Fibroblast of skin of back (primary cell): ENCODE data around the gene AHNAK2.
"Not testable (repeated sequence)": the region's sequence is repeated elsewhere in the genome, so short reads cannot be mapped to it uniquely, and the experiment has no call there.

Experiments
- DNase-seq: peaks from one replicate; pipeline ENCODE4 v3.0.0-alpha.2; 2013

AHNAK2 gene

DNA sequence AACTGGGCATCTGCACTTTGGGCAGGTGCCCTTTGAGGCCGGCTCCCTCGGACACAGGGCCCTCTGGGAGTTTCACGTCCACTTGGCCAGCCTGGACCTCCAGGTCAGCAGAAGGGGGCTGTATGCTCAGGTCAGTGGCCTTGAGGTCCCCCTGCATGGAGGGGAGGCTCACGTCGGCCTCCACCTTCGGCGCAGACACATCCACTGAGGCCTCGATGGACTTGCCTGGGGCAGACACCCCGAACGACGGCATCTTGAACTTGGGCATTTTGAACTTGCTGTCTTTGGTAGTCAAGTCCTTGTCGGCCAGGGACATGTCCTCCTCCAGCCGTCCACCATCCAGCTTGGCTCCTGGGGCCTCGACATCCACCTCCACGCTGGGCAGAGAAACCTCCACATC lies 27.5 kb downstream of the AHNAK2 start:
- not testable (repeated sequence) for DNase-seq

DNA sequence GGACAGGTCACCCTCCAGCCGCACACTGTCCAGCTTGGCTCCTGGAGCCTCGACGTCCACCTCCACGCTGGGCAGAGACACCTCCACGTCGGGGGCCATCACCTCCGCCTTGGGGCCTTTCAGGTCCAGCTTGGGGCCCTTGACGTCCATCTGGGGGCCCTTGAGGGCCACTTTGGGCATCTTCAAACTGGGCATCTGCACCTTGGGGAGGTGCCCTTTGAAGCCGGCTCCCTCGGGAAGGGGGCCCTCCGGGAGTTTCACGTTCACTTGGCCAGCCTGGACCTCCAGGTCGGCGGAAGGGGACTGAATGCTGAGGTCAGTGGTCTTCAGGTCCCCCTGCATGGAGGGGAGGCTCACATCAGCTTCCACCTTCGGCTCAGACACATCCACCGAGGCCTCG lies 28.2 kb downstream of the AHNAK2 start:
- no peak for DNase-seq

DNA sequence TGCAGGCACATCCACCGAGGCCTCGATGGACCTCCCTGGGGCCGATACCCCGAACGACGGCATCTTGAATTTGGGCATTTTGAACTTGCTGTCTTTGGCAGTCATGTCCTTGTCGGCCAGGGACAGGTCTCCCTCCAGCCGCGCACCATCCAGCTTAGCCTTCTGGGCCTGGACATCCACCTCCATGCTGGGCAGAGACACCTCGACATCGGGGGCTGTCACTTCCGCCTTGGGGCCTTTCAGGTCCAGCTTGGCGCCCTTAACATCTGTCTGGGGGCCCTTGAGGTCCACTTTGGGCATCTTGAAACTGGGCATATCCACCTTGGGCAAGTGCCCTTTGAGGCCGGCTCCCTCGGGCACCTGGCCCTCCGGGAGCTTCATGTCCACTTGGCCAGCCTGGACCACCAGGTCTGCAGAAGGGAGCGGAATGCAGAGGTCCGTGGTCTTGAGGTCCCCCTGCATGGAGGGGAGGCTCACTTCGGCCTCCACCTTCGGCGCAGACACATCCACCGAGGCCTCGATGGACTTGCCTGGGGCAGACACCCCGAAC lies 28.7 kb downstream of the AHNAK2 start:
- DNase-seq, result not testable (repeated sequence)

DNA sequence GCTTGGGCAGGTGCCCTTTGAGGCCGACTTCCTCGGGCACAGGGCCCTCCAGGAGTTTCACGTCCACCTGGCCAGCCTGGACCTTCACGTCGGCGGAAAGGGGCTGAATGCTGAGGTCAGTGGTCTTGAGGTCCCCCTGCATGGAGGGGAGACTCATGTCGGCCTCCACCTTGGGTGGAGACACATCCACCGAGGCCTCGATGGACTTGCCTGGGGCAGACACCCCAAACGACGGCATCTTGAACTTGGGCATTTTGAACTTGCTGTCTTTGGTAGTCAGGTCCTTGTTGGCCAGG lies 29.5 kb downstream of the AHNAK2 start:
- no peak for DNase-seq

DNA sequence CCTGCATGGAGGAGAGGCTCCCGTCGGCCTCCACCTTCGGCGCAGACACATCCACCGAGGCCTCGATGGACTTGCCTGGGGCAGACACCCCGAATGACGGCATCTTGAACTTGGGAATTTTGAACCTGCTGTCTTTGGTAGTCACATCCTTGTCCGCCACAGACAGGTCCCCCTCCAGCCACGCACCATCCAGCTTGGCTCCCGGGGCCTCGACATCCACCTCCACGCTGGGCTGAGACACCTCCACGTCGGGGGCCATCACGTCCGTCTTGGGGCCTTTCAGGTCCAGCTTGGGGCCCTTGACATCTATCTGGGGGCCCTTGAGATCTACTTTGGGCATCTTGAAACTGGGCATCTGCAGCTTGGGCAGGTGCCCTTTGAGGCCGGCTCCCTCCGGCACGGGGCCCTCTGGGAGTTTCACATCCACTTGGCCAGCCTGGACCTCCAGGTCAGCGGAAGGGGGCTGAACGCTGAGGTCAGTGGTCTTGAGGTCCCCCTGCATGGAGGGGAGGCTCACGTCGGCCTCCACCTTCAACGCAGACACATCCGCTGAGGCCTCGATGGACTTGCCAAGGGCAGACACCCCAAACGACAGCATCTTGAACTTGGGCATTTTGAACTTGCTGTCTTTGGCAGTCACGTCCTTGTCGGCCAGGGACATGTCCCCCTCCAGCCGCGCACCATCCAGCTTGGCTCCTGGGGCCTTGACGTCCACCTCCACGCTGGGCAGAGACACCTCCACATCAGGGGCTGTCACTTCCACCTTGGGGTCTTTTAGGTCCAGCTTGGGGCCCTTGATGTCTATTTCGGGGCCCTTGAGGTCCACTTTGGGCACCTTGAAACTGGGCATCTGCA lies 30.1 kb downstream of the AHNAK2 start:
- DNase-seq, result not testable (repeated sequence)

DNA sequence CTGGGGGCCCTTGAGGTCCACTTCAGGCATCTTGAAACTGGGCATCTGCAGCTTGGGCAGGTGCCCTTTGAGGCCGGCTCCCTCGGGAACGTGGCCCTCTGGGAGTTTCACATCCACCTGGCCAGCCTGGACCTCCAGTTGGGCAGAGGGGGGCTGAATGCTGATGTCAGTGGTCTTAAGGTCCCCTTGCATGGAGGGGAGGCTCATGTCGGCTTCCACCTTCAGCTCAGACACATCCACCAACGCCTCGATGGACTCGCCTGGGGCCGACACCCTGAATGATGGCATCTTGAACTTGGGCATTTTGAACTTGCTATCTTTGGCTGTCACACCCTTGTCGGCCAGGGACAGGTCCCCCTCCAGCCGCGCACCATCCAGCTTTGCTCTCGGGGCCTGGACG lies 31.0 kb downstream of the AHNAK2 start:
- DNase-seq, result not testable (repeated sequence)

DNA sequence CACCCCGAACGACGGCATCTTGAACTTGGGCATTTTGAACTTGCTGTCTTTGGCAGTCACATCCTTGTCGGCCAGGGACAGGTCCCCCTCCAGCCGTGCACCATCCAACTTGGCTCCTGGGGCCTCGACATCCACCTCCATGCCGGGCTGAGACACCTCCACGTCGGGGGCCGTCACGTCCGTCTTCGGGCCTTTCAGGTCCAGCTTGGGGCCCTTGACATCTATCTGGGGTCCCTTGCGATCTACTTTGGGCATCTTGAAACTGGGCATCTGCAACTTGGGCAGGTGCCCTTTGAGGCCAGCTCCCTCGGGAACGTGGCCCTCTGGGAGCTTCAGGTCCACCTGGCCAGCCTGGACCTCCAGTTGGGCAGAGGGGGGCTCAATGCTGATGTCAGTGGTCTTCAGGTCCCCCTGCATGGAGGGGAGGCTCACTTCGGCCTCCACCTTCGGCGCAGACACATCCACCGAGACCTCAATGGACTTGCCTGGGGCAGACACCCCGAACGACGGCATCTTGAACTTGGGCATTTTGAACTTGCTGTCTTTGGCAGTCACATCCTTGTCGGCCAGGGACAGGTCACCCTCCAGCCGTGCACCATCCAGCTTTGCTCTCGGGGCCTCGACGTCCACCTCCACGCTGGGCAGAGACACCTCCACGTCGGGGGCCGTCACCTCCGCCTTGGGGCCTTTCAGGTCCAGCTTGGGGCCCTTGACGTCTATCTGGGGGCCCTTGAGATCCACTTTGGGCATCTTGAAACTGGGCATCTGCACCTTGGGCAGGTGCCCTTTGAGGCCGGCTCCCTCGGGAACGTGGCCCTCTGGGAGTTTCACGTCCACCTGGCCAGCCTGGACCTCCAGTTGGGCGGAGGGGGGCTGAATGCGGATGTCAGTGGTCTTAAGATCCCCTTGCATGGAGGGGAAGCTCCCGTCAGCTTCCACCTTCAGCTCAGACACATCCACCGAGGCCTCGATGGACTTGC lies 31.9 kb downstream of the AHNAK2 start:
- DNase-seq, result not testable (repeated sequence)

DNA sequence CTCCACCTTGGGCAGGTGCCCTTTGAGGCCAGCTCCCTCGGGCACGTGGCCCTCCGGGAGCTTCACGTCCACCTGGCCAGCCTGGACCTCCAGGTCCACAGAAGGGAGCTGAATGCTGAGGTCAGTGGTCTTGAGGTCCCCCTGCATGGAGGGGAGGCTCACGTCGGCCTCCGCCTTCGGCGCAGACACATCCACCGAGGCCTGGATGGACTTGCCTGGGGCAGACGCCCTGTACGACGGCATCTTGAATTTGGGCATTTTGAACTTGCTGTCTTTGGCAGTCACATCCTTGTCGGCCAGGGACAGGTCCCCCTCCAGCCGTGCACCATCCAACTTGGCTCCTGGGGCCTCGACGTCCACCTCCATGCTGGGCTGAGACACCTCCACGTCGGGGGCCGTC lies 32.9 kb downstream of the AHNAK2 start:
- not testable (repeated sequence) for DNase-seq

DNA sequence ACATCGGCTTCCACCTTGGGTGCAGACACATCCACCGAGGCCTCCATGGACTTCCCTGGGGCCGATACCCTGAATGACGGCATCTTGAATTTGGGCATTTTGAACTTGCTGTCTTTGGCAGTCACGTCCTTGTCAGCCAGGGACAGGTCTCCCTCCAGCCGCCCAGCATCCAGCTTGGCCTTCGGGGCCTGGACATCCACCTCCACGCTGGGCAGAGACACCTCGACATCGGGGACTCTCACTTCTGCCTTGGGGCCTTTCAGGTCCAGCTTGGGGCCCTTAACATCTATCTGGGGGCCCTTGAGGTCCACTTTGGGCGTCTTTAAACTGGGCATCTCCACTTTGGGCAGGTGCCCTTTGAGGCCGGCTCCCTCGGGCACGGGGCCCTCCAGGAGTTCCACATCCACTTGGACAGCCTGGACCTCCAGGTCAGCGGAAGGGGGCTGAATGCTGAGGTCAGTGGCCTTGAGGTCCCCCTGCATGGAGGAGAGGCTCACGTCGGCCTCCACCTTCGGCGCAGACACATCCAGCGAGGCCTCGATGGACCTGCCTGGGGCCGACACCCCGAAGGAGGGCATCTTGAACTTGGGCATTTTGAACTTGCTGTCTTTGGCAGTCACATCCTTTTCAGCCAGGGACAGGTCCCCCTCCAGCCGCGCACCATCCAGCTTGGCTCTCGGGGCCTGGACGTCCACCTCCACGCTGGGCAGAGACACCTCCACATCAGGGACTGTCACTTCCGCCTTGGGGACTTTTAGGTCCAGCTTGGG lies 33.6 kb downstream of the AHNAK2 start:
- DNase-seq, result not testable (repeated sequence)

DNA sequence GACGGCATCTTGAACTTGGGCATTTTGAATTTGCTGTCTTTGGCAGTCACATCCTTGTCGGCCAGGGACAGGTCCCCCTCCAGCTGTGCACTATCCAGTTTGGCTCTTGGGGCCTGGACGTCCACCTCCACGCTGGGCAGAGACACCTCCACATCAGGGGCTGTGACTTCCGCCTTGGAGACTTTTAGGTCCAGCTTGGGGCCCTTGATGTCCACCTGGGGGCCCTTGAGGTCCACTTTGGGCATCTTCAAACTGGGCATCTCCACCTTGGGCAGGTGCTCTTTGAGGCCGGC lies 34.2 kb downstream of the AHNAK2 start:
- not testable (repeated sequence) for DNase-seq

DNA sequence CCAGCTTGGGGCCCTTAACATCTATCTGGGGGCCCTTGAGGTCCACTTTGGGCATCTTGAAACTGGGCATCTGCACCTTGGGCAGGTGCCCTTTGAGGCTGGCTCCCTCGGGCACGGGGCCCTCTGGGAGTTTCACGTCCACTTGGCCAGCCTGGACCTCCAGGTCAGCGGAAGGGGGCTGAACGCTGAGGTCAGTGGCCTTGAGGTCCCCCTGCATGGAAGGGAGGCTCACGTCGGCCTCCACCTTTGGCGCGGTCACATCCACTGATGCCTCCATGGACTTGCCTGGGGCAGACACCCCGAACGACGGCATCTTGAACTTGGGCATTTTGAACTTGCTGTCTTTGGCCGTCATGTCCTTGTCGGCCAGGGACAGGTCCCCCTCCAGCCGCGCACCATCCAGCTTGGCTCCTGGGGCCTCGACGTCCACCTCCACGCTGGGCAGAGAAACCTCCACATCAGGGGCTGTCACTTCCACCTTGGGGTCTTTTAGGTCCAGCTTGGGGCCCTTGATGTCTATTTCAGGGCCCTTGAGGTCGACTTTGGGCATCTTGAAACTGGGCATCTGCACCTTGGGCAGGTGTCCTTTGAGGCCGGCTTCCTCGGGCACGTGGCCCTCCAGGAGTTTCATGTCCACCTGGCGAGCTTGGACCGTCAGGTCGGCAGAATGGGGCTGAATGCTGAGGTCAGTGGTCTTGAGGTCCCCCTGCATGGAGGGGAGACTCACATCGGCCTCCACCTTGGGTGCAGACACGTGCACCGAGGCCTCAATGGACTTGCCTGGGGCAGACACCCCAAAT lies 34.8 kb downstream of the AHNAK2 start:
- DNase-seq, result not testable (repeated sequence)

DNA sequence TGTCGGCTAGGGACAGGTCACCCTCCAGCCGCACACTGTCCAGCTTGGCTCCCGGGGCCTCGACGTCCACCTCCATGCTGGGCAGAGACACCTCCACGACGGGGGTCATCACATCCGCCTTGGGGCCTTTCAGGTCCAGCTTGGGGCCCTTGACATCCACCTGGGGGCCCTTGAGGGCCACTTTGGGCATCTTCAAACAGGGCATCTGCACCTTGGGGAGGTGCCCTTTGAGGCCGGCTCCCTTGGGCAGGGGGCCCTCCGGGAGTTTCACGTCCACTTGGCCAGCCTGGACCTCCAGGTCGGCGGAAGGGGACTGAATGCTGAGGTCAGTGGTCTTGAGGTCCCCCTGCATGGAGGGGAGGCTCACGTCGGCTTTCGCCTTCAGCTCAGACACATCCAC lies 35.6 kb downstream of the AHNAK2 start:
- no peak for DNase-seq

DNA sequence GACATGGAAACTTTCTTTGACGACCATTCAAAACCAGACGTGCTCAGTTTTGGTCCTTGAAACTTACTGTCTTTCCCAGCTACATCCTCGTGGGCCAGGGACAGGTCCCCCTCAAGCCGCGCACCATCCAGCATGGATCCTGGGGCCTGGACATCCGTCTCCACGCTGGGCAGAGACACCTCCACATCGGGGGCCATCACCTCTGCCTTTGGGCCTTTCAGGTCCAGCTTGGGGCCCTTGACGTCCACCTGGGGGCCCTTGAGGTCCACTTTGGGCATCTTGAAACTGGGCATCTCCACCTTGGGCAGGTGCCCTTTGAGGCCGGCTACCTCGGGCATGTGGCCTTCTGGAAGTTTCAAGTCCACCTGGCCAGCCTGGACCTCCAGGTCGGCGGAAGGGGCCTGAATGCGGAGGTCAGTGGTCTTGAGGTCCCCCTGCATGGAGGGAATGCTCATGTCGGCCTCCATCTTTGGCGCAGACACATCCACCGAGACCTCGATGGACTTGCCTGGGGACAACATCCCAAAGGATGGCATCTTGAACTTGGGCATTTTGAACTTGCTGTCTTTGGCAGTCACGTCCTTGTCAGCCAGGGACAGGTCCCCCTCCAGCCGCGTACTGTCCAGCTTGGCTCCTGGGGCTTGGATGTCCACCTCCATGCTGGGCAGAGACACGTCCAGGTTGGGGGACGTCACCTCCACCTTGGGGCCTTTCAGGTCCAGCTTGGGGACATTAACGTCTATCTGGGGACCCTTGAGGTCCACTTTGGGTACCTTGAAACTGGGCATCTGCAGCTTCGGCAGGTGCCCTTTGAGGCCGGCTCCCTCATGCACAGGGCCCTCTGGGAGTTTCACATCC lies 36.4 kb downstream of the AHNAK2 start:
- no peak for DNase-seq

DNA sequence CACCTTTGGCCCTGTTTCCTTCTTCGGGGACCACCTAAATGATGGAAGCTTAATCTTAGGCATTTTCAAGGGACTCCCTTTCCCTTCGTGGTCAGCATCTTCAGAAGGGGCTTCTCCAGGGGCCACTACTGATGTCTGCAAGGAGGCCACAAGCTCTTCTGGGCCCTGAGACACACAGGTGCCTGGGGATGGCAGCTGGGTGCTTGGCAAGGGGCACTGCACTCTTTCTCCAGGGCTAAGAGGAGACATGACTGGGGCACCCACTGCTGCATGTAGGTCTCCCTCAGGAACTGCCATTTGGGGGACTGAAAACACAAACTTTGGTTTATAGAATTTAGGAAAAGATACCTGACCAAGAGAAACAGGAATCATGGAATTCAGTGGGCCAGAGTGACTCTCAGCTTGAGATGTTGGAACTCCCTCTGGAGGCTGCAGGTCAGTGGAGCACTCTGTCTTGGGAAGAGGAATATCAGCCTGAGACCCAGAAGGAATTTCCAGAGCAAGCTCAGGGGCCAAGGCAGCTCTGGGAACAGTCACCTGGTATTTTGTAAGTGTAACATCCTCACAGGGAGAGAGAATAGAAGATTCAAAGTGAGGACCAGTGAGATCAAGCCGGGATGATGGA lies 37.5 kb downstream of the AHNAK2 start:
- no peak for DNase-seq

DNA sequence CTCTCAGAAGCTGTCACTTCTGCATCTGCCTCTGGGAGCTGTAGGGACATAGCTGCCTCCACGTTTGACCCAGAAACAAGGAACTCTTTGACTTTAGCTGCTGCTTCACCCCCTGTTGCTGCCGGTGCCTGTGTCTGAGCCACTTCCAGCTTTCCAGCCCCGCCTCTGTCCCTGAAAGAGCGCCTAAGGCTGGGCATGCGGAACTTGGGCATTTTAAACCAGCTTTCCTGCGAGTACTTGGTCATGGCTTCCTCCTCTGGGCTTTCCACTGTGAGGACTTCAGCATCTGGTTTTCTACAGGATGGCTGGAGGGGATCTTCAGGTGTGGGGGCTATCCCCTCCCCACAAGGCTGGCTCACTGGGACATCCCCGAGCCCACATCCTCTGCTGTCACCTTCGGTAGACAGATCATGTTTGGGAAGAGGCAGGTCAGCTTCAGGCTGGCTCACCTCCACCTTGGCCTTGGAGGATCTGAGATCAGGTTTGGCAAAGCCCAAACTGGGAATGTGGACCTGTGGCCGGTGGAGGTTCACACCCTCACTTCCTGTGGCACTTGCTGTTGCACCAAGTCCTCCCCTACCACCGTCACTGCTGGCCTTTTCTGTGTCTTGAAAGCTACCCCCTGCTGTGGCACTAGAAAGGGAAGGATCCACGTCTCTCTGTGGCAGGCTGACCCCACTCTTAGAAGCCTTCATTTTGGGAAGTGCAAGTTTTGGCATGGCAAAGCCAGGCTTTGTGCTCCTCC lies 38.3 kb downstream of the AHNAK2 start:
- DNase-seq, result no peak

DNA sequence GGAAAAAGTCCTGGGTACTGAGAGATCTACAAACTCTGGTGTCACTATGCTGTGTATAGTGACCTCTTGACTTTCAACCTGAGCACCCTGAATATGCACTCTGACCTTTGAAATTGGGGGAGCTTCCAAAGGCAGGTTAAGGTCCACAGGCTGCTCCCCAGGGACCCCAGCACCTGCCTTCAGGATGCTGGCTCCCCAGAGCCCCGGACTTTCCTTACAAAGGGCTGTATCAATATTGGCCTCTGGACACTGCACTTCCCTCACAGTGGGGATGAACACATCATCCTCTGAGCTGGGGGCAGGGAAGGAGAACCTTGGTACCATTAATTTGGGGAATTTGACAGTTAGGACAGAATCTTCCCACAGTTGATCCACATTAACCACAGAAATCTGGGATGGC lies 39.2 kb downstream of the AHNAK2 start:
- DNase-seq, result no peak

DNA sequence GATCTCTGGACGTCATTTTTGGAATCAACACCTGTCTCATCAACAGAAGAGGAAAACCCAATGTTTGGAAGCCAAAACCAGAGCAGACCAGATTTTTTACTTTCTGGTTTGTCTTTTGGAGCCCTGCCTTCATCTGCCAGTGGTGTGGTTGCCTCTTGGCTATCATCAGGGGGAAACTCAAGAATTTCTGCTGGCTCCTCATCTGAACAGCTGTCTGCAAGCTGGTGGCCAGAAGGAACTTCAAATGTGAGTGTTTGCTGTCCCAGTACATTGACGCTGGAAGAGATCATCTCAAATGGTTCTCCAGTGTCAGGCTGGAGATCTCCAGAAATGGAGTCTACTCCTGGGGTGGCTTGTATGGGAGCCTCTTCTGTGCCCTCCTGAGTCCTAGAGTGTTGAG lies 39.7 kb downstream of the AHNAK2 start:
- DNase-seq, result no peak

DNA sequence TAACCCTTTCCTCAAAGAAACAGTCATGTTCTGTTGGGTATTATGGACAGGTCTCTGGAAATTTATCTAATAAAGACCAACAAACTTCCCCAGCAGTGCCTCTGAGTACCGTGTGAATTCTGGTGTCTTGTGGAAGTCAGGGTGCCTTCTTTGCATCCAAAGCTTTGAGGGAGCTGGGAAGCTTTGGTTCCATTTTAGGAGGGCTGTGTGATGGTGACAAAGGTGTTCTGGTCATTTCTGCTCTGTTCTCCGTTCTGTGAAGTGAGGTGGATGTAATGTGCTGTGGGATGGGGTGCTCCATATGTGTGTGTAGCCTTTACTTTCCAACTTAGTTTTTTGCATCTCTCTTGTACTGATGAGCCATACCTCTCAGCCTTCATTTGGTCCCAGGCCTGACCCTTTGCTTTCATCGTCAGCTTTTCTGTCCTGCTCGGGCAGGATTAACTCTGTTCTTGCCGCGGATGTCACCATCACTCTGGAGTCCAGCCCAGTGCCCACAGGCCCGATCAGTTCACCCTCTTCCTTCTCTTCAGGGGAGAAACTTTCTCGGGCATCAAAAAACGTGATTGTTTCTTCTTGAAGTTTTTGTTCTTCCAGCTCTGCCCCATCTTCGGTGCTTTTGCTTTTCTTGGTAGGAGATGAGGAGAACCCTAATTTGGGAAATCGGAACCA lies 40.3 kb downstream of the AHNAK2 start:
- no peak for DNase-seq

DNA sequence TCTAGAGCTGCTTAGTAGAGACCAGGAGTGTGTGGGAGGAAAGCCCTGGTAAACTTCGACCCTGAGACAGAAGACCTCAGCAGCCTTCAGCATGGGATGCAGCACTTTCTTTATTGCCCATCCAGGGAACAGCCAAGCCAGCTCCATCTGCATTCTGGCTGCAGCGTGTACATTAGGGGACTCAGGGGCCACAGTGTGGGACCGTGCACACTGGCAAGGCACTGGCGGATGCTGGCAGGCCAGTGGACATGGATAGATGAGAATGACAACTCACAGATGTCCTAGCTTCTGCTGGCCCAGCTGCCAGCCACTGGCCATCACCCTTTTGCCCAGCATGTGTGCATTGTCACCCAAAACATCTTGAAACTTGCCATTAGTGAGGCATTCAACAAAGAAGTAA lies 41.0 kb downstream of the AHNAK2 start:
- no peak for DNase-seq
